Activated T-cell treated with anti-CD3 and anti-CD28 coated beads, Interleukin-2, amount 50 U/mL, for 48 hours (primary cell): Measurements from ENCODE around the gene VPS16.

Experiments used
- DNase-seq, 2 experiments: peaks; one replicate each; pipeline ENCODE4 v3.0.0-alpha.2; 2020

The VPS16 gene

GRCh38 chr20:2840138-2840966 is at the start of gene VPS16, which contains the start of gene PCED1A:
Gene VPS16, plus strand, starts transcription at chr20:2840745. Its CDS starts 30 bp downstream, at chr20:2840775.
Gene PCED1A, minus strand, starts transcription at chr20:2840655. Its CDS starts 743 bp downstream, at chr20:2839912.
- peak; percentile 93 to 95 for DNase-seq

- no peak for DNase-seq
Measured at GRCh38 chr20:2793471-2793870, 47.1 kb upstream of the VPS16 start.

DNA sequence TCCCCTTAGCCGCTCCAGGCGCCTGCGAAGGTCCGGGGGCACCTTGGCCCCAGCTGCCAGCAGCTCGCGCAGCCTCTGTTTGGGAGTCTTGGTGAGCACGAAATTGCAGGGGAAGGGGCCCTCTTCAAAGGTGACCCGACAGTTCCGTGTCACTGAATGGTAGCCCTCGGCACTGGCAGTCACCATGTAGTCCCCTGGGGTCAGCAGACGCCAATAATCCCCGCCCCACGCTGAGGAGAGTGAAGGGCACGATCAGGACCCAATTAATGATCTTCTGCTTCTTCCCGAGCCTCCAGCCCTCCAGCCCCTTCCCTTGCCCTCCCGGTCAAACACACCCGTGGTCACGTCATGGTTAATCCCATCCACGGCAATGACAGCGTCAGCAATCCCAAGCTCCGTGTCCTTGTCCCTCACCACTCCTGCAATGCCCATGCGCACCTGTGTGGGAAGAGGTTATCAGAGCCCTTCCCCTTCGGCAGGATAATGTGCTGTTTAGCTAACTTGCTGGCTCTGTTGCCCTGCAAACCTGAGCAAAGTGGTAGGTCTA is 46.3 kb upstream of the VPS16 start:
- DNase-seq: no peak

GRCh38 chr20:2794866-2795447 is 45.6 kb upstream of the VPS16 start:
- DNase-seq: no peak

DNA sequence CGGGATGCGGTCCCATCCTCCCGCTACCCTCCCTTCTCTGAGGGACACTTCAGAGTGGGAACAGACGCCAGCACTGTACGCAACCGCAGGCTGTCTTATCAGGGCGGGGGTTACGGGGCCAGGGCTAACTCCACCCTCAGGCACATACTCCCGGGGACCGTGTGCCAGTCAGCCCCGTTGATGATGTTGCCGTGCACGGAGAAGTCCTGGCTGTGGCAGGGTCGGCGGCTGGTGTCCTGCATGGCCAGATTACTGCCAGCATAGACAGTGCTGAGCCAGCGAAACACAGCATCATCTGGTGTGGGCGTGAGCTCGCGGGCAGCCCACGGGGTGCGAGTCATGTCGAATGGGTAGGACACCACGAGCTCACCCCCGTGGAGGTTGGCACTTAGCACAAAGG is 45.1 kb upstream of the VPS16 start:
- DNase-seq: no peak

GRCh38 chr20:2796011-2796660 is 44.4 kb upstream of the VPS16 start:
- DNase-seq: no peak

DNA sequence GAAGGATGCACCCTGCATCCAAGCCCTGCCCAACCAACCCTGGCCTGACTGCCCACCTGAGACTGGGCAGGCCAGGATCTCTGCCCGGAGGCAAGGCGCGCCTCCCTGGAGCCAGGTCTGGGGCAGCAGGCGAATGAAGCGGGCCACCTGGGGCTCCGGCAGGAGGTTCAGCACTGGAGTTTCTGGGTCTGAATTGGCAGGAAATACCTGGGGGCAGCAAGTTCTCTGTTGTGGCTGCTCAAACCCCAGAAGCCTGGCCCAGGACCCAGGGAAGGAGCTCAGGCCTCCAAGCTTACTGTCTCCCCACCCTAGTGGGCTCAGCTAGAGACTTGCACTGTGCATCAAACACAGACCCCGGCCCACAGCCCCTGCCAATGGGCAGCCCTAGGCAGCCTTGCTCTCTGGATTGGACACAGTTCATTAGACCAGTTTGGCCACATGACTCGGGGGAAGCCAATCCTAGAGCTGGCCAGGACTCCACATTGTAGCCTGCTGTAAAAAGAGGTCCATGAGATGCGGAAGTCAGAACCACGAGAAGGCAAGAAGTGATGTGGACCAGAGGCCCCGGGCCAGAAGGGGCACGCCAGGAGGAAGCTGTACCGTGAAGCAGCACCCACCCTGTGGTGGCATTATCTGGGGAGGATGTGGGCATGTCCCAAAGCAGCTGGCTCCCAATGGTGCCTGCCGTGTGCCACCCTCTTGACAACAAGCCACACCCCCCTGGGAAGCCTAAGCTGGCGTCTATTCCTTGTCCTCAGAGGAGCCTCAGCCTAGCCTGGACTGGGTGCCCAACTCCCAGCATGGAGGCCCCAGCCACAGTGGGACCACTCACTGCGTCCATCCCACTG is 43.2 kb upstream of the VPS16 start:
- no peak for DNase-seq

DNA sequence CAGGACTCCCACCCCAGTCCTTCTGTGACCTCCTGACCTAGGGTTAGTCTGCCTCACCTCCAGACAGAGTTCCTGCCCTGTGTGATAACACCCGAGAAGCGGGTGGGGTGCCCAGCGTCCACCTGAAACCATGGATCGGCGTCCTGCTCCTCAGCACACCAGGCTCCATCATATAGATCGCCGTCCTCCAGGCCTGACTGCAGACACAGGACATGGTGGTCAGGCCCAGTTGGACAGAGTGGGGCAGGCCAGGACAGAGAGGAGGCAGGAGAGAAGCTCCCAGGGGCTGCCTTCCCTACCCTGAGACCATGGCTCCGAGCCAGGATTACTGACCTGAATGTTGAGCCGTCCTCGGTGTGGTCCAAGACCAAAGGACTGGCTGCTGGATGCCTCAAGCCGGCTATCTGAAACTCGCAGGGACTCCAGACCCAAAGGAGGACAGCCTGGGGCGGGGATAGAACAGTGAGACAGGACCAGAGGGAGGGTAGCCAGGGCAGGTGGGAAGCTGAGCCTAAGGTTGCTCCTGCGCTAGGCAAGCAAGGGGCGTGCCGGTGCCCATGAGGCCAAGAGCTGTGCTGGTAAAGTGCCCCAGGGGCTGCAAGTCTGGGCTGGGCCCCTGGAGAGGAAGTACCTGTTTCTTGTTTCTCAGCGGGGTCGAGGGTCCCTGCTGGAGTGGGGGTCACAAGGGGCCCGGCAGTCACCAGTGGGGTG is 42.3 kb upstream of the VPS16 start:
- no peak for DNase-seq

- no peak for DNase-seq
Measured at GRCh38 chr20:2798814-2799213, 41.7 kb upstream of the VPS16 start.

DNA sequence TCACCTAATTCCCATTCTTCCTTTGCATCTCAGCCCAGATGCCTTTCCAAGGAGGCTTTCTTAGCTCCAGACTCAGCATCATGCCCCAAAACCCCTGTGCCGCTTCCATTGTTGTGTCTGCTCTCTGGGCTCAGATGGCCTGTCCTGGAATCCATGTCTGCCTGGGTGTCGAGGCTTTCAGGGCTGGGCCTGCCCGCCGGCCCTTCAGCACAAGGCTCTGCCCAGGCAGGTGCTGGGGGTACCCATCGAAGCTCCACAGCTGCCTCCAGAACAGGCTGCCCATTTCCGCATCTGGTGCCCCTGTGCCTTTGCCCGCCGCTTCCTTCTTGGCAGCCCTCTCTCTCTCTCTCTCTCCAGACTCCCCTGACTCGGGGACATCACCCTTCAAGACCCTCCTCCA is 41.3 kb upstream of the VPS16 start:
- DNase-seq: no peak

DNA sequence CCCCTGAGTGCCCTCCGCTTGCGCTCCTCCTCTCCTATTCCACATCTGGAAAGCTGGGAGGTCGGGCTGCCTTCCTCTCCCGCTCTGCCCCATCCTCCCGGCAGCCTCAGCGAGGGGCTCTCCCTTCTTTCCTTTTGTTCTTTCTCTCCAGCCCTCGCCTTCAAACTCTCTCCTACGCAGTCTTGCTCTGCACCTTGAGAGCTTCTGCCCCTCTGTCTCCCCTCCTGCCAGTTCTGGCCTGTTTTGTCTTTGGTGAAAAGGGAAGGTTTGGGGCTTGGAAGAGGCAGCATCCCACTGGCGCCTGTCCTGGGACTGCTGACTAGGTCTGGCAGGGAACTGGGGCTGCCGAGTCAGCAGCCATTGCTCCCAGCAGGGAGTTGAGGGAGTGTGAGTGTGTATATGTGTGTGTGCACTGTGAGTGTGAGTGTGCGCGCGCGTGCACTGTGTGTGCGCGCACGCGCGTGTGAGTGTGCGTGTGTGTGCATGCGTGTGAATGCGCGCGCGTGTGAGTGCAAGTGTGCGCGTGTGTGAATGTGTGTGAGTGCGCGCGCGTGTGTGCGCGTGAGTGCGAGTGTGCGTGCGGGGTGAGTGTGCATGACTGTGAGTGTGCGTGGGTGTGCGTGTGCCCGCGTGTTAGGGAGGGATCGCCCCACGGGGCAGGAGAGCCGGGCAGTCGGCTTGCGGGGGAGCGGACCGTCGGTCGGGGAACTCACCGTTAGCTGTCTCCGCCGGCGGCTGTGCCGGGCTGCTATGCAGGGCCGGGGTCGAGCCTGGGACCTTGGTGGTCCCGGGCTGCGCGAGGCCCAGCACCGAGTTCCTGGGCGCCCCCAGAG is 40.6 kb upstream of the VPS16 start:
- peak; percentile 41 to 48 for DNase-seq

- DNase-seq: peak; percentile 43 to 54
Measured at GRCh38 chr20:2800521-2801285, 39.8 kb upstream of the VPS16 start, which contains the start of gene CPXM1. Gene CPXM1, minus strand, starts transcription at chr20:2800627. Its CDS starts 55 bp downstream, at chr20:2800572.

GRCh38 chr20:2801286-2801728 is 39.2 kb upstream of the VPS16 start:
- peak in 1 of 2 experiments; percentile 34 for DNase-seq

DNA sequence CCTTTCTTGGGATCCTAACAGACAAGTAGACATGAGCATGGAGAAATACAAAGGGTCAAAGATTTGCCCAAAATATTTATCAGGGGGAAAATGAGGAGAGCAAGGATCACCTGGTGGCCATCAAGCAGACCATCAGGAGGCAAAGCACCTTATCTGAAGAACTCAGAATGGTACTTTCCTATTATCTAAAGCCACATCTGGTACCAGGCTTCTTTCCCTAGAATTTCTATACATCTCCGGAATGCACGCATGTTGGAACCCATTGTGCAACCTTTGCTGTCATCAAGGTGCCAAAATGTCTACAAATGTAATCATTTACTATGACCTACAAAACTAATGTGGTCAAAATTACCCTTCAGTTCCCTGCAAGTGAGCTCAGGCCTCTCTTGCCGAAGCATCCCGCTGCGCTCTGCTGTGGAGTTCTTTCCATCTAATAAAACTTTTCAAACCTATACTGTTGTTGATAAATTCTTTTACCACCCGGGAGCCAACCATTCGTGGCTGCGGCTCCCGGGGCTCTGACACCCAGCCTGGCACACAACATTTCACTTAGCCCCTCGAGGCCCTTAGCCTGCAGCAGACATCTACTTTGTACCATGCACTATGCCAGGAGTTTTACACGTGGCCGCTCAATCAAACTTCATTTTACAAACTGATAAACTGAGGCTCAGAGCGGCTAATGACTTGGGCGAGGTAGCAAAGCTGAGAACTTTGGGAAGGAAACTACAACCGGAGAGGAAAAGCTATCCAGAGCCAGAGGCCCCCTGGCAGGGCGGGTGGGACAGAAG is 36.3 kb upstream of the VPS16 start:
- DNase-seq: no peak

DNA sequence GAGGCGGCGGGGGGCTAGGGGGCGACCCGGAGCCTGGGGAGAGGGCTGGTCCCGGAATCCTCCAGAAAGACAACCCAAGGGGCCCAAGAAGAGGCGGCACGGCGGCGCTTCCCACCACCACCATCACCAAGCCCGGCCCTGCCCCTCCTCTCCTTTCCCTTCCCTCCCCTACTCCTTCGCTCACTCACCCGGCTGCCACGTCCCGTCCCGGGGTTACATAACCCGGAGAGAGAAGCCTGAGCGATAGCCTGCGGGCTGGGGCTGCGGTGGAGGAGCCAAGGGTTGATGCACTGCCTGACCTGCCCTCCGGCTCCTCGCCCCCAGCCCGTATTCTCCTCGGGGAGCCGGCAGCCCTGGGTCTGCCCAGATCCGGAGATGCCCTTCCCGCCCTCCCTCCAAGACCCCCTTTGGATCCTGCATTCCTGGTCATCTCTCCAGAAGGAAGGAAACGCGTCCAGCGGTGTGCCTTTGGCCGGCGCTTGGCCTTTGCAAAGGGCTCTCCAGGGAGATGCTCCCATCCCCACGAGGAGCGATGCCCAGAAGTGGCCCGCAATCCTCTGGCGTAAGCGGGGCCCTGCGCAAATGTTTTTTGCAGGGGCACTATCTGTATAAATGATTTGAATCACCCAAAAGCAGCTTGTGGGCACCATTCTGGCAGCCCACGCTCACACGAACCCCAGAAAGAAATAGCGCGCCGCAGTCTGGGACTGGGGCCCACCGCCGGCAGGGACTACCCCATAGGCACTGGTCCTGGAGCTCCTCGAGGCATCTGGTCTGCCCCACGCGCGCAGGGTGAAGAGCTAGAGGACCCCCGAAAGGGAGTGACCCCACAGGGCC is 35.5 kb upstream of the VPS16 start:
- DNase-seq: no peak

GRCh38 chr20:2805689-2806350 is 34.7 kb upstream of the VPS16 start:
- no peak for DNase-seq

DNA sequence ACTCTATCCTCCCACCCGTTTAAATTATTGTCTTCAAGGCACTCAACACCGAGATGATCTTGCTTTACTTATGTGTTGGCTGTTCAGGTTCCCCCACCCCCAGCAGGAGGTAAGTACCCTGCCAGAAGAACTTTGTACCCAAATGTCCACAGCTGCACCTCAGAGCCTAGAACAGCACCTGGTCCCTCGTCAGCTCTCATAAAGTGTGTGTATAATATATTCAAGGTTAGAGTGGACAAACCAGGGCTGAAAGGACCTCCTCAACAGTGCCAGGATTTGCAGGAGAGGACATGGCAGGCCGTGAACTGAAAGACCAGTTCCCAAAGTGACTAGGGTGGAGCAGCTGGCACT is 34.2 kb upstream of the VPS16 start:
- DNase-seq: no peak

DNA sequence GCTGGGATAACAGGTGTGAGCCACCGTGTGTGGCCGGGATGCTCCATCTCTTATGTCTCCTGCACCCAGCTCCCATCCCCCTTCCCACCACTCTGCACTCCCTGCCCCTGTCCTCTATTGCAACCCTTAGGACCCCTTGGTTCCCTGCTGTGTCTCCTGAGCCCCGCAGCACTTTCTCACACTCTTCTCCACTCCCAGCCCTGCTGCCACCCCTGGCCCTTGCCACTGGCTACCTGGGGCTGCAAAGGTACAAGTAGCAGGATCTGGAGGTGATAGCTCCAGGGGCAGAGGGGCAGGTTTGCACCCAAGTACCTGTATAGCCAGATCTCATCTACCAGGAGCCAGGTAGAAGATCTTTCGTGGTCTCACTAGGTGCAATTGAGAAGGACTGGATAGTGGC is 33.5 kb upstream of the VPS16 start:
- no peak for DNase-seq
